HCT116 (cell line): Measurements from ENCODE around the gene TPX2. TPM values are rescaled to one million over a fixed set of nuclear protein-coding genes. Genes with fewer than 3 reads are reported as not detected.
A peak's percentile ranks its signal among the peaks of the same experiment; 100 is the strongest.

Source experiments
- ATAC-seq: fragments of 200-7000 bp; cut with Tn5 transposase; 2 replicates; pipeline ENCODE4 v1.9.1; 2020; ENCODE audit warnings: mild to moderate bottlenecking, moderate library complexity
- BruUV-seq: library from RNA; stranded (reverse); fragments of 400-500 nt; replicated peaks from 2 replicates; lab custom pipeline; 2021; lab: Mats Ljungman, UMichigan
- CTCF ChIA-PET: fragments of 300-600 bp; sonication (Branson Sonifier 250); formaldehyde crosslinking; loops from one replicate; lab custom pipeline; 2021; ENCODE audit warnings: antibody characterized with exemption; lab: Charles Lee
- POLR2A ChIA-PET: fragments of 300-600, 350-600 bp; sonication (Branson Sonifier 250); formaldehyde crosslinking; loops from one replicate; lab custom pipeline; 2021; ENCODE audit warnings: antibody characterized with exemption; lab: Charles Lee
- RAD21 ChIA-PET, 2 experiments: fragments of 300-600 bp; sonication (Branson Sonifier 250); formaldehyde crosslinking; loops; one replicate each; lab custom pipeline; 2023; ENCODE audit warnings: low total read pairs in 2 of 2; ENCODE audit not compliant: uncharacterized antibody in 2 of 2, unreplicated experiment in 2 of 2, low non-redundant PET in 1 of 2; lab: Charles Lee
- DNase-seq: peaks from one replicate; pipeline ENCODE4 v3.0.0-alpha.2; 2010; ENCODE audit warnings: low read depth, low spot score
- H2AFZ ChIP-seq: fragments of 200-600 bp; shearing (Covaris generic), sonication (generic); 2 replicates; pipeline ENCODE4 v1.6.1; 2017; ENCODE audit warnings: low read depth, mixed run types, mixed read lengths, antibody characterized with exemption, low read length; ENCODE audit not compliant: poor library complexity, severe bottlenecking
- H3K27ac ChIP-seq: 2 replicates; pipeline ENCODE4 v1.5.1; 2012; ENCODE audit warnings: low read depth, low read length
- H3K27me3 ChIP-seq: fragments of 200-600 bp; sonication (generic); 2 replicates; pipeline ENCODE4 v1.6.1; 2016; ENCODE audit warnings: mixed run types, low read length, mixed read lengths; ENCODE audit not compliant: insufficient read depth
- H3K36me3 ChIP-seq, 2 experiments: fragments of 200-500 bp in 1 of 2; fragments of 200-600 bp in 1 of 2; sonication (Bioruptor generic) in 1 of 2; sonication (generic) in 1 of 2; 2 replicates each; pipeline versions ENCODE4 v1.5.1 to v1.6.1; 2014 to 2016; ENCODE audit warnings: low read length in 2 of 2, inconsistent platforms in 1 of 2, mixed read lengths in 1 of 2, mixed run types in 1 of 2; ENCODE audit not compliant: insufficient read depth in 2 of 2, control insufficient read depth in 1 of 2
- H3K4me1 ChIP-seq, 2 experiments: fragments of 200-600 bp in 1 of 2; sonication (generic) in 1 of 2; 2 replicates each; pipeline versions ENCODE4 v1.5.1 to v1.6.1; 2012 to 2017; ENCODE audit warnings: low read length in 2 of 2, inconsistent platforms in 1 of 2, mild to moderate bottlenecking in 1 of 2, mixed read lengths in 1 of 2, mixed run types in 1 of 2, moderate library complexity in 1 of 2; ENCODE audit not compliant: insufficient read depth in 2 of 2, control insufficient read depth in 1 of 2
- H3K4me2 ChIP-seq: fragments of 200-600 bp; sonication (generic); 2 replicates; pipeline ENCODE4 v1.6.1; 2017; ENCODE audit warnings: mixed run types, low read length, mixed read lengths
- H3K4me3 ChIP-seq, 2 experiments: fragments of 200-600 bp in 1 of 2; sonication (generic) in 1 of 2; replicated peaks in 1 of 2; 2 replicates each; pipeline ENCODE4 v1.5.1; 2011 to 2016; ENCODE audit warnings: low read length in 2 of 2, control low read depth in 1 of 2, low read depth in 1 of 2, mild to moderate bottlenecking in 1 of 2, mixed read lengths in 1 of 2, mixed run types in 1 of 2
- H3K79me2 ChIP-seq: fragments of 200-600 bp; sonication (generic); 2 replicates; pipeline ENCODE4 v1.6.1; 2017; ENCODE audit warnings: mild to moderate bottlenecking, mixed run types, low read length, moderate library complexity, mixed read lengths; ENCODE audit not compliant: insufficient read depth
- H3K9ac ChIP-seq: fragments of 200-600 bp; sonication (generic); 2 replicates; pipeline ENCODE4 v1.6.1; 2016; ENCODE audit warnings: low read length, mixed read lengths
- H3K9me2 ChIP-seq: fragments of 200-600 bp; sonication (generic), shearing (Covaris generic); 2 replicates; pipeline ENCODE4 v1.6.1; 2017; ENCODE audit warnings: mixed run types, mild to moderate bottlenecking, moderate library complexity; ENCODE audit not compliant: insufficient read depth
- H3K9me3 ChIP-seq, 2 experiments: fragments of 200-500 bp in 1 of 2; fragments of 200-600 bp in 1 of 2; sonication (Bioruptor generic) in 1 of 2; sonication (generic) in 1 of 2; 2 replicates each; pipeline ENCODE4 v1.6.1; 2014 to 2017; ENCODE audit warnings: low read length in 2 of 2, mixed read lengths in 2 of 2, inconsistent platforms in 1 of 2, low read depth in 1 of 2, mild to moderate bottlenecking in 1 of 2, mixed run types in 1 of 2, moderate library complexity in 1 of 2; ENCODE audit not compliant: control insufficient read depth in 1 of 2, insufficient read depth in 1 of 2
- H4K20me1 ChIP-seq: fragments of 200-600 bp; sonication (generic), shearing (Covaris generic); 2 replicates; pipeline ENCODE4 v1.6.1; 2017; ENCODE audit warnings: mixed run types, mild to moderate bottlenecking, moderate library complexity; ENCODE audit not compliant: insufficient read depth
- ATF3 ChIP-seq: IDR thresholded peaks from 2 replicates; pipeline ENCODE4 v1.6.1; 2012
- CBX3 ChIP-seq: IDR thresholded peaks from 2 replicates; pipeline ENCODE4 v1.6.1; 2012; ENCODE audit warnings: low read depth
- CEBPB ChIP-seq: IDR thresholded peaks from 2 replicates; pipeline ENCODE4 v1.6.1; 2012; ENCODE audit warnings: low read depth
- EGR1 ChIP-seq: IDR thresholded peaks from 2 replicates; pipeline ENCODE4 v1.6.1; 2012; ENCODE audit warnings: low read depth
- EZH2phosphoT487 ChIP-seq: fragments of 200-600 bp; IDR thresholded peaks from 2 replicates; pipeline ENCODE4 v1.6.1; 2018; ENCODE audit warnings: antibody characterized with exemption, borderline replicate concordance
- JUND ChIP-seq: IDR thresholded peaks from 2 replicates; pipeline ENCODE4 v1.6.1; 2012
- POLR2A ChIP-seq: IDR thresholded peaks from 2 replicates; pipeline ENCODE4 v1.7.0; 2011; ENCODE audit warnings: borderline replicate concordance; ENCODE audit not compliant: insufficient read depth, insufficient read length; ENCODE audit errors: extremely low read depth
- POLR2AphosphoS5 ChIP-seq: IDR thresholded peaks from 2 replicates; pipeline ENCODE4 v1.6.1; 2011; ENCODE audit warnings: mild to moderate bottlenecking, low read depth, low read length, moderate library complexity
- RAD21 ChIP-seq: IDR thresholded peaks from 2 replicates; pipeline ENCODE4 v1.6.1; 2012; ENCODE audit warnings: low read depth, mild to moderate bottlenecking
- REST ChIP-seq: IDR thresholded peaks from 2 replicates; pipeline ENCODE4 v1.6.1; 2012; ENCODE audit warnings: low read depth
- SP1 ChIP-seq: IDR thresholded peaks from 2 replicates; pipeline ENCODE4 v1.6.1; 2012; ENCODE audit warnings: low read depth
- SRF ChIP-seq: IDR thresholded peaks from 2 replicates; pipeline ENCODE4 v1.6.1; 2012; ENCODE audit warnings: low read depth
- TCF7L2 ChIP-seq: IDR thresholded peaks from 2 replicates; pipeline ENCODE4 v1.7.0; 2011; ENCODE audit warnings: borderline replicate concordance, inconsistent platforms; ENCODE audit not compliant: insufficient read depth, insufficient read length; ENCODE audit errors: extremely low read depth
- ZBTB33 ChIP-seq: IDR thresholded peaks from 2 replicates; pipeline ENCODE4 v1.6.1; 2011; ENCODE audit warnings: mild to moderate bottlenecking, low read length, moderate library complexity; ENCODE audit not compliant: insufficient replicate concordance; ENCODE audit errors: extremely low read depth
- ZFX ChIP-seq: fragments of 450-650 bp; IDR thresholded peaks from 2 replicates; pipeline ENCODE4 v1.6.1; 2017
- ZNF274 ChIP-seq: fragments of 200-500 bp; sonication (Bioruptor generic); IDR thresholded peaks from 2 replicates; pipeline ENCODE4 v1.6.1; 2014; ENCODE audit warnings: mild to moderate bottlenecking, low read depth, low read length, inconsistent platforms
- intact Hi-C: fragments of 100-400 bp; cut with micrococcal nuclease; formaldehyde crosslinking; loops from 2 replicates; pipeline ENCODE4 v1.10.0; 2022
- total RNA-seq: library from RNA; stranded (reverse); gene quantifications from one replicate; pipeline ENCODE4 v1.2.1, GENCODE V29; 2021; ENCODE audit not compliant: unreplicated experiment

TPX2 gene
- total RNA-seq, 1 experiment from 2014 or later, result 163 TPM

GRCh38 chr20:31701591-31701990 is 37.5 kb upstream of the TPX2 start:
- ChIA-PET POLR2A (interaction anchor here (1.2 to 1.8 kb wide), 3 partner anchors 12 to 40 kb away, joined by 4 to 6 read pairs (median 5); no protein-coding TSS in a partner anchor), RAD21 (no interaction called here), CTCF (no interaction called here)
- H3K79me2 ChIP-seq, result peaks cover 100% of the 10 kb centered on the region
- DNase-seq (no peak), ATAC-seq (no peak)
- H3K27ac ChIP-seq, result peak overlapping the region; percentile 62
- peak overlapping the region; percentile 11; the same call in 1 of the 2 replicates for H3K4me2 ChIP-seq
- peaks cover 2 to 51% of the 10 kb centered on the region in 2 experiments; a peak in 3 of 4 replicates for H3K36me3 ChIP-seq
- no peaks in the 10 kb centered on the region for H3K9me3 ChIP-seq
- H3K9me2 ChIP-seq, result no peaks in the 10 kb centered on the region
- H3K27me3 ChIP-seq, result no peaks in the 10 kb centered on the region
- H2AFZ ChIP-seq, result no peak overlapping the region
- BruUV-seq, result no TSS peak
- H3K4me3 ChIP-seq, result no peak overlapping the region
- intact Hi-C loops, result no loop called here
- no peaks in the 10 kb centered on the region for H4K20me1 ChIP-seq
- no peak for TF ChIP-seq POLR2AphosphoS5
- no peak for TF ChIP-seq CEBPB
- TF ChIP-seq ZNF274, result no peak
- TF ChIP-seq EZH2phosphoT487, result no peak
- no peak for TF ChIP-seq POLR2A
- no peak for TF ChIP-seq SRF
- no peak for TF ChIP-seq CBX3
- no peak for TF ChIP-seq RAD21
- TF ChIP-seq TCF7L2, result no peak
- no peak for TF ChIP-seq JUND
- no peak for TF ChIP-seq REST
- TF ChIP-seq EGR1, result no peak
- no peak for TF ChIP-seq ATF3
- TF ChIP-seq SP1, result no peak
- TF ChIP-seq ZBTB33, result no peak
- TF ChIP-seq ZFX, result no peak
- H3K9ac ChIP-seq, result peak overlapping the region; percentile 26; the same call in 1 of the 2 replicates
- H3K4me1 ChIP-seq, result peaks cover 81 to 99% of the 10 kb centered on the region in 2 experiments
